Measurements from ENCODE around the gene MPO. TPM values are rescaled to one million over a fixed set of nuclear protein-coding genes. Genes with fewer than 3 reads are reported as not detected.

Gene MPO
- total RNA-seq, 4 donors from 2014 or later: 0.10 TPM; not detected in 3

GRCh38 chr17:58244963-58245362 lies 35.8 kb downstream of the MPO start:
- WGBS, 2 donors: 77 to 78% methylated on average over 6 of the region's 6 CpGs
- intact Hi-C loops (cut with DNase I; ENCODE audit: low total_unique reads): no loop called here
- TF ChIP-seq CTCF (IDR thresholded peaks at IDR 0.05): no peak
- TF ChIP-seq POLR2A (IDR thresholded peaks at IDR 0.05): no peak

DNA sequence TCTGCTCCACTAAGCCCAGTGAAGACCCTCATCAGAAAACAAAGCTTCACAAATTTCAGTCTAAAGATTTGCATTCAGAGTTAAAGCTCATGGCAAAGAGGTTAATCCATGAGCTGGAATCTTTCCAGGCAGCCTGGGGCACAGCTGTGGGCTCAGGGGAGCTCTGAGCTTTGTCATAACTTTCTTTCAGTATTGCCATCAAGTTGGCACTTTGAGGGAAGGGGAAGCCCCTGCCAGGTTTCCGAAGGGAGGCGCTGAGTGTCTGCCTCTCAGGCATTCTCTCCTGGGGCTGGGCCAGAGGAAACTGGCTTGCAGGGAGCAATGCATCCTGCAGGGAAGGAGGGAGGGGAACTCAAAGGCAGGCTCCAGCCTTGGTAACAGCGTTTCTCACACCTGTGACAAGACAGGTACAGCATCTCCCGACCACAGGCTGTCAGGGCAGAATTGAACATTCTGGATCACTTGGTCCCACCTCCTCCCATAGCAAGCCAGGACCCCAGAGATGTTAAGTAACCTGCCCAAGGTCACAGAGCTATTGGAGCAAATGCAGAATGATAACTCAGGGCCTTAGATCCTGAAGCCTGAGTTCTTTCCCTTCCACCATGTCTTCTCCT lies 38.5 kb downstream of the MPO start:
- TF ChIP-seq POLR2A (IDR thresholded peaks at IDR 0.05) (no peak), CTCF (IDR thresholded peaks at IDR 0.05) (no peak)
- H3K4me3 ChIP-seq (ENCODE audit: low read depth, poor library complexity, severe bottlenecking): no peak overlapping the region
- WGBS, 2 donors: 9 to 18% methylated on average over 4 of the region's 4 CpGs
- DNase-seq (ENCODE audit: low spot score in 2 of 2): no peak
- intact Hi-C loops (cut with DNase I; ENCODE audit: low total_unique reads): no loop called here

More at GRCh38 chr17:58244963-58245362, 35.8 kb downstream of the MPO start:
- H3K4me3 ChIP-seq (ENCODE audit: low read depth, poor library complexity, severe bottlenecking): no peak overlapping the region
- DNase-seq (ENCODE audit: low spot score in 2 of 2): no peak

- intact Hi-C loops (cut with DNase I; ENCODE audit: low total_unique reads): no loop called here
- no peak for DNase-seq (ENCODE audit: low spot score in 2 of 2)
- no peak for TF ChIP-seq CTCF (IDR thresholded peaks at IDR 0.05)
- TF ChIP-seq POLR2A (IDR thresholded peaks at IDR 0.05): no peak
- H3K4me3 ChIP-seq (ENCODE audit: low read depth, poor library complexity, severe bottlenecking): no peak overlapping the region
- WGBS, 2 donors: 74 to 80% methylated on average over 1 of the region's 1 CpG
Observed at GRCh38 chr17:58239987-58240386, 40.7 kb downstream of the MPO start.

DNA sequence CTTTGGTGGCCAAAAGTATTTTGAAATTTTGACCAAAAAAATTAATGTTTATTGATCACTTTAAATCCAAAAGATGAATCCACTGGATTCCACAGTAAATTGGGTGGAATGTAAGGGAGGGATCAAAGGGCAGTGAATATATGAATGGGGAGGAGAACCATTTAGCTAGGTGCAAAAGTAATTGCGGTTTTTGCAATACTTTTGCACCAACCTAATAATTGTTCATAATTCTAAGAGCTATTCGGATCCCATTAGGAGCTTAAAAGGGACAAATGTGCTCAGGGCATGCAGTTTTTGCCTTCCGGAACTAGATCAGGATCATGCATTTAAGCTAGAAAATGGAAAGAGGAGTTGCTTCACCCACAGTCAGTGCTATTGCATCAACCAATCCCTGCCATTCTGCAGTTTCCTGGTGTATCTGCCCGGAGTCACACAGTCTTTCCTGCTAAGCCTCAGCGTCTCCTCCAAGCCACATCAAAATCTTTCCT lies 42.5 kb downstream of the MPO start, which contains the start of gene LPO:
LPO (plus strand) TSS at position 438 of the 488 bp plus-strand sequence. CDS start 4,396 bp downstream, outside the sequence.
- DNase-seq (ENCODE audit: low spot score in 2 of 2): no peak
- no peak within 1 kb of the TSS for H3K4me3 ChIP-seq (ENCODE audit: low read depth, poor library complexity, severe bottlenecking)
- TF ChIP-seq CTCF (IDR thresholded peaks at IDR 0.05): no peak
- TF ChIP-seq POLR2A (IDR thresholded peaks at IDR 0.05): no peak
- intact Hi-C loops (cut with DNase I; ENCODE audit: low total_unique reads): no loop called here
- whole genome bisulfite sequencing, 2 donors: 63 to 75% methylated on average over 5 of the region's 5 CpGs

DNA sequence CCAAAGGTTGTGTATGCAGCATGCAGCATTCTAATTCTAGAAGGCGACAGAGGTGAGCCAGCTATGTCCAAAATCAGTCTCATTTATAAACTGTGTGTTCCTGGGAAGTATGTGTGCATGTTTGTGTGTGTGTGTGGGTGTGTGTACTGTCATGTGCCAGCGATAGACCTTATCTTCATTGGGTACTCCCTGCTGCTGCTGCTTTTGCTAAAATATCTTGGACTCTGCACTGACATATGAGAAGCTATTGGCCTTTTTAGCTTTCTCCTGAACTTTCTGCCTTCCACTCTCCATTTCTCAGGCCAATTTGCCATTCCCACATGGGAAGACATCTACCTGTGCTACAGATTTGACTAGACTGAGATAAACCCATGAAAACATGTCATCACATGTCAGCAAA lies 44.3 kb downstream of the MPO start:
- DNase-seq (ENCODE audit: low spot score in 2 of 2): no peak
- intact Hi-C loops (cut with DNase I; ENCODE audit: low total_unique reads): no loop called here
- WGBS, 2 donors: 55 to 56% methylated on average over 2 of the region's 2 CpGs
- no peak for TF ChIP-seq POLR2A (IDR thresholded peaks at IDR 0.05)
- no peak for TF ChIP-seq CTCF (IDR thresholded peaks at IDR 0.05)
- H3K4me3 ChIP-seq (ENCODE audit: low read depth, poor library complexity, severe bottlenecking): no peak overlapping the region

DNA sequence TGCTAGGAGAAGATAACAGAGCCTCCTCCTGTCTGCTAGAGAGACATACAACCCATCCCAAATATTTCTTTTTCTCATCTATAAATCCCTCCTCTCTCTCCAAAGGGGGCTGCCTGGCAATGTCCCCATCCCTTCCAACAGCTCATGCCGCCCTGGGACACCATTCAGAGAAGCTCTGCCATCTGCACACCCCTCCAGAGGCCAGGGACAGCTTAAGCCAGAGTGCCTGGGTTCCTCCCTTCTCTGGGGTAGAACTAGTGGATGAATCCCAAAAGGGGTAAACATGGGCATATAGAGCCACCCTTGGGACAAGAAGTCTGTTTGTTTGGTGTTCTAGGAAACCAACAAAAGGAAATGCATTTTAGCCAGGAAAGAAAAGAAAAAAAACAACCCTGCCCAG lies 44.9 kb downstream of the MPO start:
- H3K4me3 ChIP-seq (ENCODE audit: low read depth, poor library complexity, severe bottlenecking): no peak overlapping the region
- TF ChIP-seq CTCF (IDR thresholded peaks at IDR 0.05): no peak
- no peak for TF ChIP-seq POLR2A (IDR thresholded peaks at IDR 0.05)
- DNase-seq (ENCODE audit: low spot score in 2 of 2): no peak
- intact Hi-C loops (cut with DNase I; ENCODE audit: low total_unique reads): no loop called here
- WGBS, 2 donors: 67 to 68% methylated on average over 1 of the region's 1 CpG
